NB4 (cell line): ENCODE data around the gene ALKBH3.

ENCODE experiments used
- POLR2A ChIP-seq: IDR thresholded peaks from 2 replicates; pipeline ENCODE4 v1.6.1; 2011; ENCODE audit warnings: mild to moderate bottlenecking; ENCODE audit not compliant: insufficient read length; ENCODE audit errors: extremely low read depth
- TF ChIP-seq, protein P1 (sequence below): IDR thresholded peaks from one replicate; pipeline ENCODE4 v1.5.1; 2012; ENCODE audit warnings: low read depth, low read length

DNA sequence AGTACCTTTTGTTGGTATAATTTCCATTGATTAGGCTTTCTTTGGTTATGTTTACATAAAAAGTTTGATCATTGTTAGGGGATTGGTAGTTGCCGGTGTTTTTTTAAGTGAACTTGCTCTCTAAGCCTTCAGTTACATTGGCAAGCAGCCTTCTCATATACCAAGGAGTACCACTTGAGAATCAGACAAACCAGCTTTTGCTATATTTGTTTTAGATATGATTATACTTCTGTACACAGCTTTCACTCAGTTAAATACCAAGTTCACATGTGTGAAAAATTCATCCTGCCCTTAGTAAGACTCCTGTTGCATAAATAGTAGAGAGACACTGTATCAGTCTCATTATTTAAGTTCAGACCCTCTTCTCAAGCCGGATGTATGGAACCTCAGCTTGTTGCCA lies 22.4 kb downstream of the ALKBH3 start:
- no peak for TF ChIP-seq POLR2A
- TF ChIP-seq, protein P1, sequence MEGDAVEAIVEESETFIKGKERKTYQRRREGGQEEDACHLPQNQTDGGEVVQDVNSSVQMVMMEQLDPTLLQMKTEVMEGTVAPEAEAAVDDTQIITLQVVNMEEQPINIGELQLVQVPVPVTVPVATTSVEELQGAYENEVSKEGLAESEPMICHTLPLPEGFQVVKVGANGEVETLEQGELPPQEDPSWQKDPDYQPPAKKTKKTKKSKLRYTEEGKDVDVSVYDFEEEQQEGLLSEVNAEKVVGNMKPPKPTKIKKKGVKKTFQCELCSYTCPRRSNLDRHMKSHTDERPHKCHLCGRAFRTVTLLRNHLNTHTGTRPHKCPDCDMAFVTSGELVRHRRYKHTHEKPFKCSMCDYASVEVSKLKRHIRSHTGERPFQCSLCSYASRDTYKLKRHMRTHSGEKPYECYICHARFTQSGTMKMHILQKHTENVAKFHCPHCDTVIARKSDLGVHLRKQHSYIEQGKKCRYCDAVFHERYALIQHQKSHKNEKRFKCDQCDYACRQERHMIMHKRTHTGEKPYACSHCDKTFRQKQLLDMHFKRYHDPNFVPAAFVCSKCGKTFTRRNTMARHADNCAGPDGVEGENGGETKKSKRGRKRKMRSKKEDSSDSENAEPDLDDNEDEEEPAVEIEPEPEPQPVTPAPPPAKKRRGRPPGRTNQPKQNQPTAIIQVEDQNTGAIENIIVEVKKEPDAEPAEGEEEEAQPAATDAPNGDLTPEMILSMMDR = no peak
